Thyroid gland (tissue), 4 donors: ENCODE data around the gene ECD. TPM values are rescaled to one million over a fixed set of nuclear protein-coding genes. Genes with fewer than 3 reads are reported as not detected.

Source experiments
- DNase-seq, 2 donors: peaks; one replicate each; pipeline ENCODE4 v3.0.0-alpha.2; 2019
- H3K27ac ChIP-seq, 3 donors: fragments of 200-600 bp; sonication (generic); 1 replicate in 2 of 3; 2 replicates in 1 of 3; pipeline ENCODE4 v1.5.1; 2016 to 2019; ENCODE audit warnings: mild to moderate bottlenecking in 1 of 3, moderate library complexity in 1 of 3
- H3K27me3 ChIP-seq: fragments of 200-600 bp; sonication (generic); one replicate; pipeline ENCODE4 v1.5.1; 2019
- H3K36me3 ChIP-seq, 2 donors: fragments of 200-600 bp; sonication (generic); one replicate each; pipeline ENCODE4 v1.5.1; 2016 to 2019
- H3K4me1 ChIP-seq, 2 donors: fragments of 200-600 bp; sonication (generic); one replicate each; pipeline ENCODE4 v1.5.1; 2017 to 2019
- H3K4me3 ChIP-seq, 3 donors: fragments of 200-600 bp; sonication (generic); replicated peaks in 1 of 3; 1 replicate in 2 of 3; 2 replicates in 1 of 3; pipeline ENCODE4 v1.5.1; 2016; ENCODE audit warnings: mild to moderate bottlenecking in 1 of 3
- H3K9me3 ChIP-seq: fragments of 200-600 bp; sonication (generic); one replicate; pipeline ENCODE4 v1.5.1; 2017
- POLR2A ChIP-seq, 2 donors: fragments of 450-650 bp; IDR thresholded peaks; one replicate each; pipeline ENCODE4 v1.6.1; 2017; ENCODE audit warnings: antibody characterized with exemption in 2 of 2, mild to moderate bottlenecking in 2 of 2, moderate library complexity in 1 of 2
- WGBS, 2 donors: methylation state at CpG; one replicate each; pipeline ENCODE4 v1.1.5; 2017; 5-methylcytosine and 5-hydroxymethylcytosine counted together
- intact Hi-C: fragments of 100-400 bp; cut with DNase I; formaldehyde crosslinking; loops from one replicate; pipeline ENCODE4 v1.15.1; 2023
- total RNA-seq, 4 donors: library from RNA; depleted of rRNA; stranded (reverse); fragments of >200 nt; gene quantifications; one replicate each; pipeline ENCODE4 v1.2.3, GENCODE V29; 2016
- TF ChIP-seq, protein P1 (sequence below), 6 experiments: fragments of 200-600 bp in 3 of 6; fragments of 450-650 bp in 3 of 6; sonication (generic) in 3 of 6; IDR thresholded peaks; one replicate each; pipeline ENCODE4 v1.5.1; 2016 to 2019; ENCODE audit warnings: antibody characterized with exemption in 6 of 6, mild to moderate bottlenecking in 2 of 6, inconsistent platforms in 1 of 6, moderate library complexity in 1 of 6

The ECD gene
- total RNA-seq, 4 donors from 2014 or later, result 31.3 to 44.4 (median 37.0) TPM

DNA sequence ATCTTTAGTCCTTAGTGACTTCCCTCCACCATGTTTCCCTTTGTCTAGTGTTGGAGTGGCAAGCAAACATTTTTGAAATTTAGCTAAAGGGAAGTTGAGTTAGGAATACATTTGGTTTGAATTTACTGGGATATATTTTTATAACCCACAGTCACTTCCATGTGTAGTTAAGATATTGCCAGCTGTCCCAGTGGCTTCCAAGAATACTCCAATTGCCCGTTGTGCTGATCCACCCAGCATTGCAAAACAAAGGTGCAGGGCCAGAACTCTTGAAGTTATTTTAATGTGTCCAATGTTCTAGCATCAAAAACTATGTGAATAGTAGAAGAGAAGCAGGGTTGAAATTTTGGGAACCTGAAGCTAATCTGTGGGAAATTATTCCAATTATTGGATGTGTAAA is 68.7 kb downstream of the ECD start:
- Histone ChIP-seq H3K4me3 (no peak overlapping the region), H3K27ac (no peak overlapping the region), H3K27me3 (no peaks in the 10 kb centered on the region), H3K9me3 (no peaks in the 10 kb centered on the region), H3K4me1 (peaks cover 0 to 8% of the 10 kb centered on the region in 2 donors), H3K36me3 (no peaks in the 10 kb centered on the region)
- TF ChIP-seq, protein P1, sequence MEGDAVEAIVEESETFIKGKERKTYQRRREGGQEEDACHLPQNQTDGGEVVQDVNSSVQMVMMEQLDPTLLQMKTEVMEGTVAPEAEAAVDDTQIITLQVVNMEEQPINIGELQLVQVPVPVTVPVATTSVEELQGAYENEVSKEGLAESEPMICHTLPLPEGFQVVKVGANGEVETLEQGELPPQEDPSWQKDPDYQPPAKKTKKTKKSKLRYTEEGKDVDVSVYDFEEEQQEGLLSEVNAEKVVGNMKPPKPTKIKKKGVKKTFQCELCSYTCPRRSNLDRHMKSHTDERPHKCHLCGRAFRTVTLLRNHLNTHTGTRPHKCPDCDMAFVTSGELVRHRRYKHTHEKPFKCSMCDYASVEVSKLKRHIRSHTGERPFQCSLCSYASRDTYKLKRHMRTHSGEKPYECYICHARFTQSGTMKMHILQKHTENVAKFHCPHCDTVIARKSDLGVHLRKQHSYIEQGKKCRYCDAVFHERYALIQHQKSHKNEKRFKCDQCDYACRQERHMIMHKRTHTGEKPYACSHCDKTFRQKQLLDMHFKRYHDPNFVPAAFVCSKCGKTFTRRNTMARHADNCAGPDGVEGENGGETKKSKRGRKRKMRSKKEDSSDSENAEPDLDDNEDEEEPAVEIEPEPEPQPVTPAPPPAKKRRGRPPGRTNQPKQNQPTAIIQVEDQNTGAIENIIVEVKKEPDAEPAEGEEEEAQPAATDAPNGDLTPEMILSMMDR (IDR thresholded peaks at IDR 0.05), result no peak
- no peak for TF ChIP-seq POLR2A (IDR thresholded peaks at IDR 0.05)
- no peak for DNase-seq
- intact Hi-C loops, result no loop called here
- 81 to 89% methylated on average over 1 of the region's 1 CpG for WGBS, 2 donors

- DNase-seq, result no peak
- intact Hi-C loops, result no loop called here
- WGBS, 2 donors, result 58 to 62% methylated on average over 4 of the region's 4 CpGs
- Histone ChIP-seq H3K36me3 (no peaks in the 10 kb centered on the region), H3K9me3 (no peaks in the 10 kb centered on the region), H3K4me1 (peaks cover 0 to 11% of the 10 kb centered on the region in 2 donors), H3K4me3 (peak overlapping the region in 1 of 3 donors; percentile 72), H3K27me3 (no peaks in the 10 kb centered on the region), H3K27ac (peak overlapping the region; percentile 60 to 98 (median 97))
- TF ChIP-seq, protein P1 (IDR thresholded peaks at IDR 0.05), result no peak
- TF ChIP-seq POLR2A (IDR thresholded peaks at IDR 0.05), result no peak
These were observed 70.5 kb downstream of the ECD start for GRCh38 chr10:73097305-73097670.

- Histone ChIP-seq H3K36me3 (no peaks in the 10 kb centered on the region), H3K9me3 (no peaks in the 10 kb centered on the region), H3K27me3 (no peaks in the 10 kb centered on the region), H3K4me1 (peaks cover 0 to 11% of the 10 kb centered on the region in 2 donors), H3K27ac (peak within 1 kb of the TSS; percentile 94 to 98 (median 97)), H3K4me3 (peak within 1 kb of the TSS; percentile 71 to 98 (median 72))
- TF ChIP-seq, protein P1 (IDR thresholded peaks at IDR 0.05), result peak in 5 of 6 experiments; percentile 15 to 69 (median 60)
- TF ChIP-seq POLR2A (IDR thresholded peaks at IDR 0.05), result peak; percentile 93 to 99
- WGBS, 2 donors, result 0 to 1% methylated on average over 33 to 49 of the region's 75 CpGs
- intact Hi-C loops, result no loop called here
- DNase-seq, result peak; percentile 99 to 100
These were observed 71.1 kb downstream of the ECD start, which contains the start of gene P4HA1 for GRCh38 chr10:73096449-73097304. TSS of gene P4HA1 (minus strand) at chr10:73096866. CDS start at chr10:73074883, 21,983 bp downstream.

- peak; percentile 69 to 73 for DNase-seq
- H3K36me3 ChIP-seq, result no peaks in the 10 kb centered on the region
- H3K27me3 ChIP-seq, result no peaks in the 10 kb centered on the region
- WGBS, 2 donors, result 1% methylated on average over 29 of the region's 29 CpGs
- H3K4me3 ChIP-seq, result peak overlapping the region; percentile 71 to 98 (median 72)
- no peaks in the 10 kb centered on the region for H3K9me3 ChIP-seq
- intact Hi-C loops, result no loop called here
- H3K27ac ChIP-seq, result peak overlapping the region; percentile 94 to 98 (median 97)
- TF ChIP-seq POLR2A (IDR thresholded peaks at IDR 0.05), result peak in 1 of 2 donors; percentile 42
- TF ChIP-seq, protein P1 (IDR thresholded peaks at IDR 0.05), result no peak
- H3K4me1 ChIP-seq, result peaks cover 0 to 11% of the 10 kb centered on the region in 2 donors
These were observed 71.8 kb downstream of the ECD start for GRCh38 chr10:73096041-73096448.

DNA sequence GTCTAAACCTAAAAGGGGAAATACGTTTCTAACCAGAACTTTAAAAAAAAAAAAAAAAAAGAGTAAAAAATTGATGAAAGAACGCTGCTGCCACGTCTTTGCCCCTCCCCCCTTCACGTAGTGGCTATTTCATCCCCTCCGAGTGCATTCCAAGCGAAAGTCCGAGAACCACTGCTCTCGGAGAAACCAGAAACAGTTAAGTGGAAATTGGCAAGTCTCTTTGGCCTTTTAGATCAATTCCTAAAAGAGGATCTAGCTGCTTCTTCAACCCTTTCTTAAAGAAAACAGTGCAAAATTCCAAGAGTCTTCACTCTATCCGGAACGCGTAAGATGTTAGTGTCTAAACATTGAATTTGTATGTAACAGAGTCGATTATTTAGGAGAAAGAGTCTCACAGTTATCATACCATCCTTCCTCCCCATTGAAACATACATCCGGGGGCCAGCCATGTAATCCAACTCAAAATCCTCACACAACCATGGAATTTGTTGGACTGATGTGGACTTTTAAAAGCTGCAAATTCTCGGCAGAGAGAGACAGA is 72.3 kb downstream of the ECD start:
- WGBS, 2 donors, result 1% methylated on average over 14 of the region's 14 CpGs
- peak overlapping the region; percentile 94 to 98 (median 97) for H3K27ac ChIP-seq
- intact Hi-C loops, result no loop called here
- DNase-seq, result peak; percentile 60 to 64
- no peaks in the 10 kb centered on the region for H3K36me3 ChIP-seq
- H3K4me3 ChIP-seq, result peak overlapping the region; percentile 71 to 98 (median 72)
- peaks cover 0 to 11% of the 10 kb centered on the region in 2 donors for H3K4me1 ChIP-seq
- H3K27me3 ChIP-seq, result no peaks in the 10 kb centered on the region
- H3K9me3 ChIP-seq, result no peaks in the 10 kb centered on the region
- no peak for TF ChIP-seq POLR2A (IDR thresholded peaks at IDR 0.05)
- TF ChIP-seq, protein P1 (IDR thresholded peaks at IDR 0.05), result no peak
